HepG2 (cell line): ENCODE results near the gene ZFAND2B. TPM values are rescaled to one million over a fixed set of nuclear protein-coding genes. Genes with fewer than 3 reads are reported as not detected.

ENCODE experiments used
- ARHGAP35 ChIP-seq: sonication (generic); formaldehyde crosslinking; IDR thresholded peaks from 2 replicates; pipeline ENCODE4 v1.9.0; 2022; ENCODE audit warnings: mild to moderate bottlenecking, inconsistent platforms, moderate library complexity, missing genetic modification reagents, borderline replicate concordance
- FOXC1 ChIP-seq: sonication (generic); formaldehyde crosslinking; IDR thresholded peaks from 2 replicates; pipeline ENCODE4 v1.8.0; 2022; ENCODE audit warnings: mild to moderate bottlenecking, missing genetic modification reagents, borderline replicate concordance
- HNRNPUL1 ChIP-seq: fragments of 200-400 bp; formaldehyde crosslinking; IDR thresholded peaks from 2 replicates; pipeline ENCODE4 v1.6.1; 2017; ENCODE audit warnings: low read depth, mild to moderate bottlenecking, low read length, moderate library complexity
- KLF11 ChIP-seq: IDR thresholded peaks from 2 replicates; pipeline ENCODE4 v1.6.1; 2016; ENCODE audit warnings: missing compliant biosample characterization
- MAFK ChIP-seq, 2 experiments: IDR thresholded peaks in 1 of 2; conservative IDR thresholded peaks in 1 of 2; 2 replicates each; pipeline ENCODE4 v1.6.1; 2011; ENCODE audit warnings: improper control_type of control experiment in 2 of 2, low read length in 2 of 2
- MBNL3 ChIP-seq: fragments of 250-450 bp; sonication (Bioruptor Pico); conservative IDR thresholded peaks from 2 replicates; pipeline ENCODE4 v1.8.0; 2022; ENCODE audit warnings: mild to moderate bottlenecking, inconsistent platforms
- MEIS2 ChIP-seq: sonication (generic); formaldehyde crosslinking; IDR thresholded peaks from 2 replicates; pipeline ENCODE4 v1.9.0; 2021; ENCODE audit warnings: mild to moderate bottlenecking, missing genetic modification reagents
- NFIB ChIP-seq: sonication (generic); formaldehyde crosslinking; IDR thresholded peaks from 2 replicates; pipeline ENCODE4 v1.9.0; 2021; ENCODE audit warnings: missing genetic modification reagents, mild to moderate bottlenecking, borderline replicate concordance
- PAX8 ChIP-seq: sonication (generic); formaldehyde crosslinking; IDR thresholded peaks from 2 replicates; pipeline ENCODE4 v1.8.0; 2022; ENCODE audit warnings: mild to moderate bottlenecking, missing genetic modification reagents, borderline replicate concordance
- SRY ChIP-seq: sonication (generic); formaldehyde crosslinking; IDR thresholded peaks from 2 replicates; pipeline ENCODE4 v1.8.0; 2022; ENCODE audit warnings: mild to moderate bottlenecking, missing genetic modification reagents
- TOE1 ChIP-seq: sonication (generic); formaldehyde crosslinking; IDR thresholded peaks from 2 replicates; pipeline ENCODE4 v1.4.0; 2020; ENCODE audit warnings: mild to moderate bottlenecking, missing genetic modification reagents
- TP53 ChIP-seq: sonication (generic); formaldehyde crosslinking; conservative IDR thresholded peaks from 2 replicates; pipeline ENCODE4 v1.4.0; 2020; ENCODE audit warnings: missing genetic modification reagents
- XRCC5 ChIP-seq: fragments of 200-400 bp; formaldehyde crosslinking; optimal IDR thresholded peaks from 2 replicates; pipeline ENCODE3; 2017; ENCODE audit warnings: mild to moderate bottlenecking, low read length
- ZNF446 ChIP-seq: sonication (generic); formaldehyde crosslinking; IDR thresholded peaks from 2 replicates; pipeline ENCODE4 v1.5.0; 2020; ENCODE audit warnings: mild to moderate bottlenecking, missing genetic modification reagents
- ZNF549 ChIP-seq: sonication (generic); formaldehyde crosslinking; IDR thresholded peaks from 2 replicates; pipeline ENCODE4 v1.5.0; 2020; ENCODE audit warnings: missing genetic modification reagents
- ZNF552 ChIP-seq: sonication (generic); formaldehyde crosslinking; IDR thresholded peaks from 2 replicates; pipeline ENCODE4 v1.9.0; 2022; ENCODE audit warnings: missing genetic modification reagents, mild to moderate bottlenecking, borderline replicate concordance
- ZNF670 ChIP-seq: sonication (generic); formaldehyde crosslinking; IDR thresholded peaks from 2 replicates; pipeline ENCODE4 v1.8.0; 2022; ENCODE audit warnings: mild to moderate bottlenecking, missing genetic modification reagents, borderline replicate concordance
- ZNF709 ChIP-seq: sonication (generic); formaldehyde crosslinking; IDR thresholded peaks from 2 replicates; pipeline ENCODE4 v1.5.0; 2020; ENCODE audit warnings: mild to moderate bottlenecking, missing genetic modification reagents
- ZNF879 ChIP-seq: sonication (generic); formaldehyde crosslinking; IDR thresholded peaks from 2 replicates; pipeline ENCODE4 v1.8.1; 2023; ENCODE audit warnings: missing genetic modification reagents
- polyA plus RNA-seq, 8 experiments: library from polyadenylated mRNA; depleted of rRNA in 3 of 8; stranded (reverse) in 7 of 8; unstranded in 1 of 8; fragments of >200 nt; fragmentation: Illumina TruSeq in 4 of 8; extraction: Trizol in 4 of 8; gene quantifications; 2 replicates each; pipeline versions ENCODE4 v1.2.1 to v1.2.3, GENCODE V29; 2011 to 2016; ENCODE audit warnings: low read depth in 4 of 8, missing spikeins in 1 of 8, mixed read lengths in 1 of 8; ENCODE audit not compliant: insufficient read depth in 1 of 8
- total RNA-seq, 5 experiments: library from RNA; depleted of rRNA; stranded (reverse); fragments of >200 nt; fragmentation: Illumina TruSeq; extraction: Trizol; gene quantifications; 2 replicates each; pipeline ENCODE4 v1.2.3, GENCODE V29; 2016; ENCODE audit warnings: low read depth in 1 of 5
- TF ChIP-seq, protein P1 (sequence below): sonication (generic); formaldehyde crosslinking; IDR thresholded peaks from 2 replicates; pipeline ENCODE4 v1.9.0; 2021; ENCODE audit warnings: missing genetic modification reagents, mild to moderate bottlenecking, borderline replicate concordance
- TF ChIP-seq, protein P2 (sequence below): IDR thresholded peaks from 2 replicates; pipeline ENCODE4 v1.6.1; 2018; ENCODE audit warnings: missing genetic modification reagents, mild to moderate bottlenecking, missing compliant biosample characterization
- TF ChIP-seq, protein P3 (sequence below): sonication (generic); formaldehyde crosslinking; IDR thresholded peaks from 2 replicates; pipeline ENCODE4 v1.8.1; 2023; ENCODE audit warnings: missing genetic modification reagents, mild to moderate bottlenecking, borderline replicate concordance
- TF ChIP-seq, protein P4 (sequence below): sonication (generic); formaldehyde crosslinking; IDR thresholded peaks from 2 replicates; pipeline ENCODE4 v1.4.0; 2020; ENCODE audit warnings: missing genetic modification reagents

ZFAND2B gene
- total and polyA plus RNA-seq, 2 of the 13 experiments (the other 11 are each of a cell fraction or from before 2014, with no cell fraction given), result 53.3 to 115 TPM

DNA sequence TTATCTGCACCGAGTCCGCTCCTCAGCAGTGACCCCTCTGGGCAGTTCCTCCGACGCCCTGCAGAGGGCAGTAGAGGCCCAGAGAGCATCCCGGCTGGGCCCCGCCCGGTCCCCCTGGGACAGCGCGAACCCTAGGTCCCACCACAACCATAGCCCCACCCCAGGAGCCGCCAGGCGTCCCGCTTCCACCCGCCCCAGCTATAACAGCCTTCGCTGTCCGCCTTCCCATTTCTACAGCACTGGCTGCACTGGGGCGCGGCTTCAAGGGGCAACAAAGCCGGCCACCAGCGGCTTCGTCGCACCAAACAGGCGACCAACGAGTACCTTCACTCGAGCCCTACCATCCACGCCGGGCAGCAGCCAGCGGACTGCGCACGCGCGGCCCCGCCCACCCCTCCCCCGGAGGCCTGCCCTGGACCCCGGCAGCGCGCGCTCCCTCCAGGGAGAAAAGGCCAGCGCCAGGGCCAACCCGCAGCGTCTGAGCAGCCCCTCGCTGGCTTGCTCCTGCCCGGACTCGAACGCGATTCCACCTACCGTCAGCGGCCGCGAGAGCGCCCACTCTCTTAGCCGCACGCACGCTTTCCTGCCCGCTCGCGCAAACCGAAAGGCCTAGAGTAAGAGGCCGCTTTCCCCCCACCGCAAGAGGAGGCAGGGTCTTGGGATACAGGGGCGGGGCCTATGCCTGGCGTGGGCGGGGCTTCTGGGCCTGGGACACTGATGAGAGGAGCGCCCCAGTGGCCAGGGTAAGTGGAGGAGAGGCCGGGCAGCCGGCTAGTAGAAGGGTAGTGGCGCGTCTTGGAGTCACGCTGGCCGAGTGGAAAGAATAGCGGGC lies 46.2 kb upstream of the ZFAND2B start, which contains the start of gene NHEJ1 (continued):
- TF ChIP-seq ZNF552, result no peak; the same call in 1 of the 2 replicates
- TF ChIP-seq MEIS2 (CRISPR knock-in tag), result peak; percentile 90
- TF ChIP-seq, protein P1, sequence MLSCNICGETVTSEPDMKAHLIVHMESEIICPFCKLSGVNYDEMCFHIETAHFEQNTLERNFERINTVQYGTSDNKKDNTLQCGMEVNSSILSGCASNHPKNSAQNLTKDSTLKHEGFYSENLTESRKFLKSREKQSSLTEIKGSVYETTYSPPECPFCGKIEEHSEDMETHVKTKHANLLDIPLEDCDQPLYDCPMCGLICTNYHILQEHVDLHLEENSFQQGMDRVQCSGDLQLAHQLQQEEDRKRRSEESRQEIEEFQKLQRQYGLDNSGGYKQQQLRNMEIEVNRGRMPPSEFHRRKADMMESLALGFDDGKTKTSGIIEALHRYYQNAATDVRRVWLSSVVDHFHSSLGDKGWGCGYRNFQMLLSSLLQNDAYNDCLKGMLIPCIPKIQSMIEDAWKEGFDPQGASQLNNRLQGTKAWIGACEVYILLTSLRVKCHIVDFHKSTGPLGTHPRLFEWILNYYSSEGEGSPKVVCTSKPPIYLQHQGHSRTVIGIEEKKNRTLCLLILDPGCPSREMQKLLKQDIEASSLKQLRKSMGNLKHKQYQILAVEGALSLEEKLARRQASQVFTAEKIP (CRISPR knock-in tag), result no peak
- TF ChIP-seq, protein P2, sequence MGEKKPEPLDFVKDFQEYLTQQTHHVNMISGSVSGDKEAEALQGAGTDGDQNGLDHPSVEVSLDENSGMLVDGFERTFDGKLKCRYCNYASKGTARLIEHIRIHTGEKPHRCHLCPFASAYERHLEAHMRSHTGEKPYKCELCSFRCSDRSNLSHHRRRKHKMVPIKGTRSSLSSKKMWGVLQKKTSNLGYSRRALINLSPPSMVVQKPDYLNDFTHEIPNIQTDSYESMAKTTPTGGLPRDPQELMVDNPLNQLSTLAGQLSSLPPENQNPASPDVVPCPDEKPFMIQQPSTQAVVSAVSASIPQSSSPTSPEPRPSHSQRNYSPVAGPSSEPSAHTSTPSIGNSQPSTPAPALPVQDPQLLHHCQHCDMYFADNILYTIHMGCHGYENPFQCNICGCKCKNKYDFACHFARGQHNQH (CRISPR knock-in tag), result peak; percentile 87; the same call in 1 of the 2 replicates
- TF ChIP-seq TP53 (CRISPR knock-in tag), result peak; percentile 81
- TF ChIP-seq ZNF549 (CRISPR knock-in tag), result no peak
- peak; percentile 92 for TF ChIP-seq SRY (CRISPR knock-in tag)
- TF ChIP-seq ZNF709, result peak; percentile 94; the same call in 1 of the 2 replicates
- no peak for TF ChIP-seq TOE1 (CRISPR knock-in tag)
- TF ChIP-seq, protein P3, sequence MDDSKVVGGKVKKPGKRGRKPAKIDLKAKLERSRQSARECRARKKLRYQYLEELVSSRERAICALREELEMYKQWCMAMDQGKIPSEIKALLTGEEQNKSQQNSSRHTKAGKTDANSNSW (CRISPR knock-in tag), result peak; percentile 58; the same call in 1 of the 2 replicates
- peak; percentile 97 for TF ChIP-seq FOXC1 (CRISPR knock-in tag)
- TF ChIP-seq ZNF879 (CRISPR knock-in tag), result peak; percentile 94
- peak; percentile 91 for TF ChIP-seq ARHGAP35
- peak; percentile 86 for TF ChIP-seq KLF11 (CRISPR knock-in tag)
- TF ChIP-seq ZNF670 (CRISPR knock-in tag), result peak; percentile 88; the same call in 1 of the 2 replicates
- no peak for TF ChIP-seq MAFK (conservative IDR thresholded peaks at IDR 0.05 in 1 of 2, IDR thresholded peaks at IDR 0.05 in 1 of 2; ENCODE audit: low read length in 2 of 2)
- peak; percentile 78 for TF ChIP-seq ZNF446 (CRISPR knock-in tag)
- TF ChIP-seq HNRNPUL1, result no peak
- TF ChIP-seq PAX8 (CRISPR knock-in tag), result no peak
- no peak for TF ChIP-seq NFIB (CRISPR knock-in tag)
- TF ChIP-seq, protein P4, sequence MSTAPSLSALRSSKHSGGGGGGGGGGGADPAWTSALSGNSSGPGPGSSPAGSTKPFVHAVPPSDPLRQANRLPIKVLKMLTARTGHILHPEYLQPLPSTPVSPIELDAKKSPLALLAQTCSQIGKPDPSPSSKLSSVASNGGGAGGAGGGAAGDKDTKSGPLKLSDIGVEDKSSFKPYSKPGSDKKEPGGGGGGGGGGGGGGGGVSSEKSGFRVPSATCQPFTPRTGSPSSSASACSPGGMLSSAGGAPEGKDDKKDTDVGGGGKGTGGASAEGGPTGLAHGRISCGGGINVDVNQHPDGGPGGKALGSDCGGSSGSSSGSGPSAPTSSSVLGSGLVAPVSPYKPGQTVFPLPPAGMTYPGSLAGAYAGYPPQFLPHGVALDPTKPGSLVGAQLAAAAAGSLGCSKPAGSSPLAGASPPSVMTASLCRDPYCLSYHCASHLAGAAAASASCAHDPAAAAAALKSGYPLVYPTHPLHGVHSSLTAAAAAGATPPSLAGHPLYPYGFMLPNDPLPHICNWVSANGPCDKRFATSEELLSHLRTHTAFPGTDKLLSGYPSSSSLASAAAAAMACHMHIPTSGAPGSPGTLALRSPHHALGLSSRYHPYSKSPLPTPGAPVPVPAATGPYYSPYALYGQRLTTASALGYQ (CRISPR knock-in tag), result peak; percentile 48; the same call in 1 of the 2 replicates
- TF ChIP-seq MBNL3 (CRISPR knock-in tag), result no peak
- TF ChIP-seq XRCC5, result peak; percentile 65
